HUES64 (cell line): ENCODE measurements around the gene RTN1.

Experiments used
- H3K27ac ChIP-seq: 2 replicates; pipeline ENCODE4 v1.7.0; 2013; ENCODE audit warnings: low read depth, low read length, inconsistent platforms
- H3K27me3 ChIP-seq: 2 replicates; pipeline ENCODE4 v1.6.1; 2013; ENCODE audit warnings: mild to moderate bottlenecking, low read length; ENCODE audit not compliant: insufficient read depth
- H3K36me3 ChIP-seq: 2 replicates; pipeline ENCODE4 v1.6.1; 2013; ENCODE audit warnings: mild to moderate bottlenecking, low read length; ENCODE audit not compliant: insufficient read depth
- H3K4me1 ChIP-seq: 2 replicates; pipeline ENCODE4 v1.6.1; 2013; ENCODE audit warnings: mild to moderate bottlenecking, low read length, moderate library complexity; ENCODE audit not compliant: insufficient read depth
- H3K4me3 ChIP-seq: 2 replicates; pipeline ENCODE4 v1.5.1; 2013; ENCODE audit warnings: mild to moderate bottlenecking, low read length, moderate library complexity
- H3K9ac ChIP-seq: 2 replicates; pipeline ENCODE4 v1.6.1; 2013; ENCODE audit warnings: mild to moderate bottlenecking, low read depth, low read length
- H3K9me3 ChIP-seq: 2 replicates; pipeline ENCODE4 v1.6.1; 2013; ENCODE audit warnings: low read depth, low read length; ENCODE audit not compliant: insufficient read depth
- WGBS: fragments of 150-250, 120-280 bp; methylation state at CpG from one replicate; pipeline ENCODE4 v1.1.7; 2013; ENCODE audit warnings: missing lambda C conversion rate; 5-methylcytosine and 5-hydroxymethylcytosine counted together

RTN1 gene

GRCh38 chr14:59849411-59850130 is 21.0 kb downstream of the RTN1 start:
- no peaks in the 10 kb centered on the region for H3K36me3 ChIP-seq
- H3K4me1 ChIP-seq, result no peaks in the 10 kb centered on the region; the same call in 1 of the 2 replicates
- no peak overlapping the region for H3K27ac ChIP-seq
- H3K4me3 ChIP-seq, result no peak overlapping the region
- no peaks in the 10 kb centered on the region for H3K9me3 ChIP-seq
- no peaks in the 10 kb centered on the region for H3K27me3 ChIP-seq
- 99% methylated on average over 1 of the region's 1 CpG for WGBS
- H3K9ac ChIP-seq, result no peak overlapping the region

DNA sequence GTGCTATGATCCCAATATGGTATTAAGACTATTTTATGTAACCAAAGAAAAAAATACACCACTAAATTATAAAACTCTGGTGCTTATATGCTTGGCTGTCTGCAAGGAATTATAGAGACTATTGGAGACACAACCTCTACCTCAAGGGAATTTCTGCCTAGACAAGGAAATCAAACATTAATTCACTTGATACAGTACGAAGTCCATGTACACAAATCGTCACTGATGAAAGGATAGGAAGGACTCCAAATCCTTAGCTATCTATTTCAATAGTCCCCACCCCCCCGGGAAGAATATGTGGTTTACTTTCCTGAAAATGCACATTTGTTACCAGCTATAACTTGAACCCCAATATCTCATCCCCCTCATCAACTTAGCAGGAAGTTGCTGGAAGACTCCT is 21.9 kb downstream of the RTN1 start:
- Histone ChIP-seq H3K27ac (no peak overlapping the region), H3K36me3 (no peaks in the 10 kb centered on the region), H3K4me3 (no peak overlapping the region), H3K27me3 (no peaks in the 10 kb centered on the region), H3K9me3 (no peaks in the 10 kb centered on the region), H3K4me1 (no peaks in the 10 kb centered on the region; the same call in 1 of the 2 replicates), H3K9ac (no peak overlapping the region)
- 93% methylated on average over 3 of the region's 3 CpGs for WGBS

GRCh38 chr14:59847711-59848110 is 22.9 kb downstream of the RTN1 start:
- Histone ChIP-seq H3K4me1 (no peaks in the 10 kb centered on the region; the same call in 1 of the 2 replicates), H3K9ac (no peak overlapping the region), H3K9me3 (no peaks in the 10 kb centered on the region), H3K27ac (no peak overlapping the region), H3K27me3 (no peaks in the 10 kb centered on the region), H3K36me3 (no peaks in the 10 kb centered on the region), H3K4me3 (no peak overlapping the region)
- 72% methylated on average over 3 of the region's 3 CpGs for WGBS

DNA sequence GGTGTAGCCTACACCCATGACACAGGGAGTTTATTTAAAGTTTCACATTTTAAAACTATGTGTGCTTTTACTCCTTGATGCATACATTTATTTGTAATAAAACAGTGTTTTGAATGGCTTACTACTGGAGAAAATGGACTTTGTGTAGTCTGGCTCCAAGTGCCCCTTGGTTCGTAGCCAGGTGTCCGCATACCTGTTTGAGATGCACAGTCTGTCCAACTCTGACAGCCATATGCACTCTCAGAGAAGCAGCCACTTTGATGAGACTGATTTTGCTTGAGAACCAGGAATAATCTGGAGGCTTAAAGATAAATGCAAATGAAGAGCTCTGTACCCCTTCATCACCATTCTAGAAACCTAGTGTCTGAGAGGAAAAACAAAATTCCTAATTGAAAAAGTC is 24.0 kb downstream of the RTN1 start:
- H3K4me1 ChIP-seq, result no peaks in the 10 kb centered on the region; the same call in 1 of the 2 replicates
- H3K4me3 ChIP-seq, result no peak overlapping the region
- no peaks in the 10 kb centered on the region for H3K9me3 ChIP-seq
- H3K36me3 ChIP-seq, result no peaks in the 10 kb centered on the region
- no peaks in the 10 kb centered on the region for H3K27me3 ChIP-seq
- no peak overlapping the region for H3K27ac ChIP-seq
- no peak overlapping the region for H3K9ac ChIP-seq
- 90% methylated on average over 2 of the region's 2 CpGs for WGBS

- 93% methylated on average over 3 of the region's 3 CpGs for WGBS
- H3K36me3 ChIP-seq, result no peaks in the 10 kb centered on the region
- no peak overlapping the region for H3K9ac ChIP-seq
- no peaks in the 10 kb centered on the region for H3K27me3 ChIP-seq
- no peak overlapping the region for H3K27ac ChIP-seq
- H3K4me3 ChIP-seq, result no peak overlapping the region
- no peaks in the 10 kb centered on the region for H3K4me1 ChIP-seq
- H3K9me3 ChIP-seq, result no peaks in the 10 kb centered on the region
Observed at GRCh38 chr14:59845245-59845644, 25.3 kb downstream of the RTN1 start.

- no peak overlapping the region for H3K9ac ChIP-seq
- no peaks in the 10 kb centered on the region for H3K4me1 ChIP-seq
- H3K27ac ChIP-seq, result no peak overlapping the region
- no peaks in the 10 kb centered on the region for H3K9me3 ChIP-seq
- no peaks in the 10 kb centered on the region for H3K27me3 ChIP-seq
- no peak overlapping the region for H3K4me3 ChIP-seq
- no peaks in the 10 kb centered on the region for H3K36me3 ChIP-seq
- 92% methylated on average over 7 of the region's 8 CpGs for WGBS
Observed at GRCh38 chr14:59844186-59844812, 26.3 kb downstream of the RTN1 start.

GRCh38 chr14:59836116-59836515 is 34.5 kb downstream of the RTN1 start:
- Histone ChIP-seq H3K36me3 (no peaks in the 10 kb centered on the region), H3K9ac (no peak overlapping the region), H3K27ac (no peak overlapping the region), H3K27me3 (no peaks in the 10 kb centered on the region), H3K9me3 (no peaks in the 10 kb centered on the region), H3K4me1 (no peaks in the 10 kb centered on the region), H3K4me3 (no peak overlapping the region)
- 89% methylated on average over 3 of the region's 3 CpGs for WGBS

- no peak overlapping the region for H3K4me3 ChIP-seq
- no peaks in the 10 kb centered on the region for H3K36me3 ChIP-seq
- no peaks in the 10 kb centered on the region for H3K9me3 ChIP-seq
- 100% methylated on average over 2 of the region's 2 CpGs for WGBS
- no peaks in the 10 kb centered on the region for H3K27me3 ChIP-seq
- no peak overlapping the region for H3K27ac ChIP-seq
- H3K9ac ChIP-seq, result no peak overlapping the region
- peaks cover 13% of the 10 kb centered on the region for H3K4me1 ChIP-seq
Observed at GRCh38 chr14:59832653-59833294, 37.8 kb downstream of the RTN1 start.

DNA sequence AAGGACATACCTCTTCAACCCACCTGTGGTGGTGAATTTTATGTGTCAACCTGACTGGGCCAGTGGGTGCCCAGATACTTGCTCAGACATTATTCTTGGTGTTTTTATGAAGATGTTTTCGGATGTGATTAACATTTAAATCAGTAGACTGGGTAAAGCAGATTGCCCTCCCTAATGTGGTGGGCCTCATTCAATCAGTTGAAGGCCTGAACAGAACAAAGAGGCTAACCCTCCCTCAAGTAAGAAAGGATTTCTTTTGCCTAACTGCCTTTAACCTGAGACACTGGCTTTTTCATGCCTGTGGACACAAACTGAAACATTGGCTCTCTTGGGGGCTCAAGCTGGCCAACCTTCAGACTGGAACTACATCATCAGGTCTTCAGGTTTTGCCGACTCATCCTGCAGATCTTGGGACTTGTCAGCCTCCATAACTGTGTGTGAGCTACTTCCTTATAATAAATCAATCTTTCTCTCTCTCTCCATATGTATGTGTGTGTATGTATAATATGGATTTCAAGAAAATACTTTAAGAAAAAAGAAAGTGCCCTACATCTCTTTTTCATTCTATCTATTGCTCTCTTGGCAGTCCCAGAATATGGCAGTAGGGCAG is 39.4 kb downstream of the RTN1 start:
- no peaks in the 10 kb centered on the region for H3K9me3 ChIP-seq
- no peak overlapping the region for H3K4me3 ChIP-seq
- 95% methylated on average over 2 of the region's 2 CpGs for WGBS
- H3K27me3 ChIP-seq, result no peaks in the 10 kb centered on the region
- no peak overlapping the region for H3K9ac ChIP-seq
- H3K4me1 ChIP-seq, result peaks cover 13% of the 10 kb centered on the region
- H3K27ac ChIP-seq, result no peak overlapping the region
- no peaks in the 10 kb centered on the region for H3K36me3 ChIP-seq

DNA sequence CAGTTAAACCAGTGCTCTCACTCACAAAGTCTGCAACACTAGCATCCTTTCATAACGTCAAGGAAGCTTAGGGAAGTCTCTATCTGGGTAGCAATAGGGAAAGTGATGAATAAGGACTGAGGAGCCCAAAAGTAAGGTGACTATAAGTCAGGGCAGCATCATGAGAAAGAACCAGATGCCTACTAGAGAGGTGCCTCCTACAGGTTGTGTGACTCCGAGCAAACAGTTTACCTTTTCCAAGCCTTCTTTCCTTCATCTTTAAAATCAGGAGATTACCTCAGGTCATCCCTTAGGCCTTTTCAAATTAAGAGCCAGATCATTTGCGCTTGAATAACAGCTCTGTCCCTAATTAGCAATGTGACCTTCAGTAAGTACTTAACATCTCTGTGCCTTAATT is 40.2 kb downstream of the RTN1 start:
- Histone ChIP-seq H3K4me1 (peaks cover 13% of the 10 kb centered on the region), H3K36me3 (no peaks in the 10 kb centered on the region), H3K27me3 (no peaks in the 10 kb centered on the region), H3K9me3 (no peaks in the 10 kb centered on the region), H3K27ac (no peak overlapping the region), H3K9ac (no peak overlapping the region), H3K4me3 (no peak overlapping the region)
- 64% methylated on average over 3 of the region's 3 CpGs for WGBS
